Measurements from ENCODE around the gene GPR15LG.
"Not testable (repeated sequence)": the region's sequence is repeated elsewhere in the genome, so short reads cannot be mapped to it uniquely, and the experiment has no call there.

Gene GPR15LG

DNA sequence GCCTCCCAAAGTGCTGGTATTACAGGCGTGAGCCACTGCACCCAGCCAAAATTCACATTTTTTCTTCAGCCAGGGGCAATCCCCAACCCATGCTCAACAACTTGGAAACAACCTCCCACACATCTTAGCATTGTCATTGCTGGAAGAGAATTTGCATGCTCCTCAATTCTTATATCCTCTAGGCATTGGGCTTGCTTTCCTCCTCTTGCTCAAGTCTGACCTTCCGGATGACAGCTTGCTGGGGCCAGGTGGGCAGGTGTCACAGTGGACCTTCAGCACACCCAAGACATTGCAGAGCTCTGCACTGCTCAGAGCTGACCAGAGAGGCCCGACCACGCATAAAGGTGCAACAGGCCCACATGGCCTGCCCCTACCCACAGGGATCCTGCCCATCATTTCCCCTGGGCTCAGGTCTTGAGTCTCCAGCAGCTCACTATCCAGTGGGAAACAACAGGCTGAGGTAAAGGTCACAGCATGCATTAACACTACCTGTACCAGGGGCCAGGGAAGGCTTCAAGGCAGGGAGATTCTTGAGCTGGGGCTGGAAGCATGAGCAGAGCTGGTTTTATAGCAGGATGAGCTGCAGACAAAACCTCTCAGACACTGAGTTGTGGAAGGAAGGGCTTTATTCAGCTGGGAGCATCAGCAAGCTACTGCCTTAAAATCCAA lies 6.8 kb upstream of the GPR15LG start:
- no peak for DNase-seq

DNA sequence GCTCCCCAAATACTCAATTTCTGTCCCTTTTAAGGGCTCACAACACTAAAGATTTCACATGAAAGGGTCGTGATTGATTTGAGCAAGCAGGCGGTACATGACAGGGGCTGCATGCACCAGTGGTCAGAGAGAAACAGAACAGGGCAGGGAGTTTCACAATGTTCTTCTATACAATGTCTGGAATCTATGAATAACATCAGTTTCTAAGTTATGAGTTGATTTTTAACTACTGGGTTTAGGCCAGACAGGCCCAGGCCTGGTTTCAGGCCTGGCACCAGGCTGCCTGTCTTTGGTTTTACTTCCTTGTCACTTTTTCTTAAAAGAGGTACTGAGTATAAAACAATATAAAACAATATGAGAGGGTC lies 6.3 kb upstream of the GPR15LG start:
- not testable (repeated sequence) for DNase-seq

DNA sequence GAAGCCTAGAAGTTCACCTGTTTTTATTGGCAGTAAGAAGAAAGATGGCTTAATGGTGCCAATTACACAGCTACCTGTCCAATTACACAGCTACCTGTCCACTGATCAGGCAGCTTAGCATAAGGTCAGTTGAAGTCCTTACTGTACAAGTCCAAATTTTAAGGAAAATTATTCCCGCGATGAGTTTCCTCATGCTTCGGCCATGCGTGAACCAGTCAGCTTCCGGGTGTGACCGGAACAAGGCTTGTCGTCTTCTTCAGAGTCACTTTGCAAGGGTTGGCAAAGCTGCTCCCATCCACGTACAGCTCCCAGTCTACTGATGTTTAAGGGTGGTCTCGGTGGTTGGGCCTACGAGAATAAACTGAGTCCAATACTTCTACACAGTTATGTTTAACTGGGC lies 5.2 kb upstream of the GPR15LG start:
- not testable (repeated sequence) for DNase-seq

DNA sequence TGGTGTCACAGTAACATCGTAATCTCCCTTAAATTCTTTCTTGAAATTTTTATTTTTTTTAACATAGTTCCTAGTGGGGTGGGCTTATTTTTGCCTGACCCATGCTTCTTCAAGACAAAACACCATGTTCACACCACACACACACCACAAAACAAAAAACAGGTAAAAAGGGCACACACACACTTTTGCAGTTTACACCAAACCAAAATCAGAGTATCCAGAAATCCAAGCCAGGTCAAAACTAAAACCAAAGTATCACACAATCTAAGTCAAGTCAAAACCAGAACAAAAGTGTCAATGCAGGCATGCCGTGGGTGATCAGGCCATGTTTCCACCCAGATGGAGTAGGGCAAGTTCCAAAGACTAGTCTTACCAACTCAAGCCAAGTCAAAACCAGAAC lies 2.4 kb upstream of the GPR15LG start:
- not testable (repeated sequence) for DNase-seq

DNA sequence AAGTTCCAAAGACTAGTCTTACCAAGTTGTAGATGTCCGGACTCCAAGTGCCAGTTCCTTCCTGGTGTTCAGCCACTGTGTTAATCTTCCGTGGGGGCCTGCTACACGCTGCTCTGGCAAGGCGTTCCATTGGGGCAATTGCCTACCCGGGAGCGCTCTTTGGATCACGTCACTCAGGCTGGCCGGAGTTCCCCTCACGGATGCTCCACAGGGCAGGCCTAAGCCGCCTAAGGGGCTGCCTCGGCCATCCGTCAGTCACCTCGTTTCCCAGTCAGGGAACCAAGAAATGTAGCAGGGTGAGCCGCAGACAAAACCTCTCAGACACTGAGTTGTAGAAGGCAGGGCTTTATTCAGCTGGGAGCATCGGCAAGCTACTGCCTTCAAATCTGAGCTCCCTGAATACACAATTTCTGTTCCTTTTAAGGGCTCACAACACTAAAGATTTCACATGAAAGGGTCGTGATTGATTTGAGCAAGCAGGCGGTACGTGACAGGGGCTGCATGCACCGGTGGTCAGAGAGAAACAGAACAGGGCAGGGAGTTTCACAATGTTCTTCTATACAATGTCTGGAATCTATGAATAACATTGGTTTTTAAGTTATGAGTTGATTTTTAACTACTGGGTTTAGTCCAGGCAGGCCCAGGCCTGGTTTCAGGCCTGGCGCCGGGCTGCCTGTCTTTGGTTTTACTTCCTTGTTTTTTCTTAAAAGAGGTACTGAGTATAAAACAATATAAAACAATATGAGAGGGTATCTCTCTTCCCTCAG lies 1.7 kb upstream of the GPR15LG start:
- DNase-seq: not testable (repeated sequence)

DNA sequence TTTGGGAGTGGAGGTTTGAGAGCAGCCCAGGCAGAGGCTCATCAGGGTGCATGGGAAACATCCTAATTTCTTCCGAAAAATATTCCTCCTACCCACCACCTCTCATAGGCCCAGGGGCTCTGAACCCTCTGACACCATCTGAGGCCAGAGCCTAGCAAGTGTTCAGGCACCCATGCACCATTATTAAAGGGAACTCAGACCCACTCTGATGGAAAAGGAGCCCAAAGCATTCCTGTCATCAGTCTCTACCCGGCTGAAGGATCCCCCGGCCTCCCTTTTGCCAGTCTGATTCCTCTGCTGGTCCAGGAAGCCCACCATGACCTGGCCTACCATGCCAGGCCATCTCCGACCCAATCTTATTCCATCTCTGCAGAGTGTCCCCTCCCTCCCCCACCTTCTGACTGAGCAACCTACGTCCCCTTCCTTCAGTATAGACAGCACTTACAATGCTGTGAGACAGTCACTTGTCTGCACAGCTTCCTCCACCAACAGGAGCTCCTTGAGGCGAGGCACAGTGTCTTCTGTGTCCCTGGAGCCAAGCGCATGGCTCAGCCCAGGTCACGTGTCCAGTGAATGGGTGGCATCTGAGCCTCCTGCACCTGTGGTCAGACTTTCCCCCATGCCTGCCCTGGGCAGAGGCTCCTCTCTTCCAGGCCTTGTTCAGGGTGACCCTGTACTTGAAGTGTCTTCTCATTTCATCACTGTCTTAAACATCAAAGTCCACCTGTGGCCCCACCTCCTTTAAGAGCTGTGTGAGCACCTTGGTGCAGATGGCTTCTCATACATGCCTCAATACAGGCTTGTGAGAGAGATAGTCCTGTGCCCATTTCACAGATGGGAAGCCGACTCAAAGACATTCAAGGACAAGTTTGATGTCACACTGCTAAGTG lies 889 bp upstream of the GPR15LG start:
- no peak for DNase-seq

DNA sequence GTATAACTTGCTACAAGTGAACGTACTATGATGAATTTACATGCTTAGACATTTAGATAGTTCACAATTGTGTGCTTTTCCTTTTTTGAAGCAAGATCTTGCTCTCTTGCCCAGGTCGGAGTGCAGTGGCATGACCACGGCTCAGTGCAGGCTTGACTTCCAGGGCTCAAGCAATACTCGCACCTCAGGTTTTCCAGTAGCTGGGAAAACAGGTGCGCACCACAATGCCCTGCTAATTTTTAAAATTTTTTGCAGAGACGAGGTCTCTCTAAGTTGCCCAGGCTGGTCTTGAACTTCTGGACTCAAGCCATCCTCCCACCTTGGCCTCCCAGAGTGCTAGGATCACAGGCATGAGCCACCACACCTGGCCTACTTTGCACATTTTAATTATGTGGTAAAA lies 1.8 kb downstream of the GPR15LG start:
- no peak for DNase-seq

DNA sequence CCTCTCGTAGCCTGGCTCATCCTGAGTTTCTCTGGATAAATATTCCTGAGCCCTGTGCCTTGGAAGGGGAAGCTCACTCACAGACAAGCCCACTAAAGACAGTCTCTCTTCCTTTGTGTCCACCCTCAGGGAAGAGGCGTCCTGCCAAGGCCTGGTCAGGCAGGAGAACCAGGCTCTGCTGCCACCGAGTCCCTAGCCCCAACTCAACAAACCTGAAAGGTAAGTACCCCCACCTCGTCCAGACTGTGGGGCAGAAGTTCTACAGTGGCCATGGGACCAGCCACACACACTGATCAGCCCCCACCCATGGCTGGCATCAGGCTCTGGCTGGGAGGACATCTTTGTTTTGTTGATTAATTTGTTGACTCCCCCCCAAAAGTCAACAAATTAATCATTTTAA lies 2.8 kb downstream of the GPR15LG start:
- no peak for DNase-seq

DNA sequence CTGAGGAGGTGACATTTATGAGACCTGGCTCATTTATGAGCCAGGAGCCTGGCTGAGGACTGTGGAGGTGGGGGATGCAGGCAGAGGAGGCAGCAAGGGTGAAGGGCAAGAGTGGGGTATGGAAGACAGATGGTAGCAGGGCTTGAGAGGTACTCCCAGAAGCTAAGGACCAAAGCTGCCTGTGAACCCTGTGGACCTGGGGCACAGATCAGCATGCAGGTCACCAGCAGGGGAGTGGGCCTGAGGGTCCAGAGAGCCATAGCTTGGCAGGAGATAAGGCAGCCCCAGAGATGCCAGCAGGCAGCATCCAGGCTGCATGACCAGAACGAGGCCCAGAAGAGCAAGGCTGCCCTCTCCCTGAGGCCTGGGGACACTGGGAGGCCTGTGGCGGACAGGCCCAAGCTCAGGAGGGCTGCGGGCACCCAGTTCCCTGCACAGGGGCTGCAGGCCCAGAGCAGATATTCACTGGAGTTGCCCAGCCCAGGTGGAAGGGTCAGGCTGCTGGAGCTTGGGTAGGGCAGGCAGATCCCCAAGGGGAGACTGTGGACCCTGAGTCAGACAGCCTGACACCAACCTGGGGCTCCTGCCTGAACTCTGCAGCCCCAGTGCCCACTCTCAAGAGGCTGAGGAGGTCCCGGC lies 3.4 kb downstream of the GPR15LG start:
- DNase-seq: no peak

DNA sequence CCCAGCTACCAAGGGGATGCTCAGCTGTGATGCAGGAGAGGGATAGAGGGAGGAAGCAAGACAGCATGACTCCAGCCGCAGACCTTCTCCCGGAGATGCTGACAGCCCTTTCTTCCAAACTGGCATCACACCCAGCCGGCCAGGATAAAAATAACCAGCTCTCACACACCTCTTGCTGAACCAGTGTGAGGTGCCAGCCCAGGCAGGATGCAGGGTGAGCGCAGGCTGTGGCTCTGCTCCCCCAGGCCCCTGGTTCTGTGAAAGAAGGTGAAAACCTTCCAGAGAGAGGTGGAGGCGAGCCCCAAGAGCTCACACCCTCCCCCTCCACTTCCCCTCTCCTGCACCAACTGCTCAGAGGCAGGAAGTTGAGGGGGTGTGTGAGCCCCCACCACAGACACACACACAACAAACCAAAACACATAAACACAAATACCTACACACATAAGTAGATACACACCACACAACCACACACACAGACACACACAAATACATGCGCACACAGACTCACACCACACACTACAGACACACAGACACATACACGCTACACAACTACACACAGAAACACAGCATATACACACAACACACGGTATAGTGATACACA lies 4.0 kb downstream of the GPR15LG start:
- DNase-seq: no peak

DNA sequence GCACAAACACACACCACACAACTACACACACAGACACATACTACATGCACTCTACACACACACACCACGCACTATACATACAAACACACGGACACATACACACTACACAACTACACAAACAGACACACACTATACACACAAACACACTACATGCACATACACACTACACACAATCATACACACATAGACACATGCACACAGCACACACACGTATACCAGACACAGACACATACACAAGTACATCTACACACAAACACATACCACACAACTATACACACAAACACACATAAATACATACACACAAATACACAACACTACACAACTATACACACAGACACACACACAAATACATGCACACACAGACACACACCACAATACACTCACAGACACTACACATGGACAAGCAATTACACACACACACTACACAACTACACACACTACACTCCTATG lies 4.6 kb downstream of the GPR15LG start:
- DNase-seq: no peak

DNA sequence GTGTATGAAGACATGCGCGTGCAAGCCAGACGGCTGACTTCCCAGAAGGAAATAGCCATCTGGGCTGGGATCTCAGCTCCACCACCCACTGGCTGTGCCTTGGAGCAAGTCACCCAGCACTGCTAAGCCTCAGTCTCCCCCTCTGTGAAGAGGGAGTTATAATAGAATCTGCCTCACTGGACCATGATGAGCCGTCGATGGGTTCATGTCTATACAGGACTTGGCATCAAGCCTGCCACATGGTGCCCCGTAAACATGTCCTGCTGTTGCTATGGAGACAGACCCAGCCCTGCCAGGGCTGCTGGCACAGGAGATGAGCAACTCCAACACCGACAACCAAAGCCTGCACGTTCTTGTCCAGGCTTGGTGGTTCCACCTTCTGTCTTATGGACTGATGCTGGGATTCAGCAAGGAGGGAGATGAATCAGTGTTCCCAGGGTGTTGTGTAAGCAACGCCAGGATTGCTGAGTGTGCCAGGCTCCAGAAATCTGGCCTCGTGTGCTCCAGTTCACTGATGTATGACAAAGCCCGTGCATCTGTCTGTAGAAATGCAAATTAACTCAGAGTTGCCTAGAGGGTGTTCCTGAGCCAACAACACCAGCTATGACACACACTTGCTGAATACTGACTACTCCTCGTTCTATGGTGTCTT lies 5.6 kb downstream of the GPR15LG start:
- no peak for DNase-seq

DNA sequence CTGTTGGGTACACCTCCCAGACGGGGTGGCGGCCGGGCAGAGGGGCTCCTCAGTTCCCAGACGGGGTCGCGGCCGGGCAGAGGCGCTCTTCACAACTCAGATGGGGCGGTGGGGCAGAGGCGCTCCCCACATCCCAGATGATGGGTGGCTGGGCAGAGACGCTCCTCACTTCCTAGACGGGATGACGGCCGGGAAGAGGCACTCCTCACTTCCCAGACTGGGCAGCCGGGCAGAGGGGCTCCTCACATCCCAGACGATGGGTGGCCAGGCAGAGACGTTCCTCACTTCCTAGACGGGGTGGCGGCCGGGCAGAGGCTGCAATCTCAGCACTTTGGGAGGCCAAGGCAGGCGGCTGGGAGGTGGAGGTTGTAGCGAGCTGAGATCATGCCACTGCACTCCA lies 6.8 kb downstream of the GPR15LG start:
- not testable (repeated sequence) for DNase-seq

DNA sequence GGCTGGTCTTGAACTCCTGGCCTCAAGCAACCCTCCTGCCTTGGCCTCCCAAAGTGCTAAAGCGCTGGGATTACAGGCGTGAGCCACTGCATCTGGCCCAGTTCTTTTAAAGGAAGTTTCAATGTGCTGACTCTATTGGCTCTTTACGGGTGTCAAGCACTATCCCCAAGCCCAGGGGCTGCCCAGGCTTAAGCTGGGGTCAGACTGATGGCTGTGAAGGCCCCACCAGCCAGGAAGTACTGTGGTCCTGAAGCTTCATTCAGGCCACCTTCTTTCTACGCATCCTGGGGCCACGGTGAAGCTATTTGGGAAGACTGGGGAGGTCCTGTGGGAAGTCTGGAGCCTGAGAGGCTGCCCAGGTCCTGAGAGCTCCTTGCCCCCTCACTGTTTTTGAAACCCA lies 8.0 kb downstream of the GPR15LG start:
- DNase-seq: no peak

DNA sequence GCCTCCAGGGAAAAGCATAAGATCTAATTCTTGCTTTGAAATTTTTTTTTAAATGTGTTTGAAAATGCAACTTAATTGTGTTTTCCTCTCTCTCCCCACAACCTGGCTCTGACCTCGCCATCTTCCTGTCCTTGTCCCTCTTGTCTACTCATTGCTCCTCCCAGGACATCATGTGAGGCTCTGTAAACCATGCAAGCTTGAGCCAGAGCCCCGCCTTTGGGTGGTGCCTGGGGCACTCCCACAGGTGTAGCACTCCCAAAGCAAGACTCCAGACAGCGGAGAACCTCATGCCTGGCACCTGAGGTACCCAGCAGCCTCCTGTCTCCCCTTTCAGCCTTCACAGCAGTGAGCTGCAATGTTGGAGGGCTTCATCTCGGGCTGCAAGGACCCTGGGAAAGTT lies 10.9 kb downstream of the GPR15LG start:
- DNase-seq: no peak

DNA sequence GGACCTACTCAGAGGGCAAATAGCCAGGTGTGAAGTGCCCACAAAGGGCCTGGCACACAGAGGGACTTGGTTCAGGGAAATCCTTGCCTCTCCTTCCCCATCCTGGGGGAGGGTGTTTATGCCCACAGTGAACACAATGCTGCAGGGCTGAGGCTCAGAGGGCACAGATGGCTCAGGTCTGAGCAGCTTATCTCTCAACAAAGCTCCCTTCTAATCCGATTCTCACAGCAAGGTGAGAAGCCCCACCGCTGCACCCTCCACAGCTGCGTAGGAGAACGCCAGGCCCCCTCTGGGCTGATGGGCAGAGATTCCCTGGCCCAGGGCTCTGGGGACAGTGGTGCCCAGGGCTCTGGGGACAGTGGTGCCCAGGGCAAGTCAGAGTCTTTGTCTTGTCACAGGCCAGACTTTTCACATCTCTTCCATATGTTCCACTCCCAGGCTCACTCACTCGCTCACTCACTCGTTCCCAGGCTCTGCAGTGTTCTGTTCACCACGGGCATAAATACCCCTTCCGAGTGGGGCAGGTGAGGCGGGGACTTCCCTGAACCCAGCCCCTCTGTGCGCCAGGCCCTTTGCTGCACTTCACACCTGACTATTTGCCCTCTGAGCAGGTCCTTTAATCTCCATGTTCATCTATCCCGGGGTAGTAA lies 12.1 kb downstream of the GPR15LG start:
- no peak for DNase-seq

DNA sequence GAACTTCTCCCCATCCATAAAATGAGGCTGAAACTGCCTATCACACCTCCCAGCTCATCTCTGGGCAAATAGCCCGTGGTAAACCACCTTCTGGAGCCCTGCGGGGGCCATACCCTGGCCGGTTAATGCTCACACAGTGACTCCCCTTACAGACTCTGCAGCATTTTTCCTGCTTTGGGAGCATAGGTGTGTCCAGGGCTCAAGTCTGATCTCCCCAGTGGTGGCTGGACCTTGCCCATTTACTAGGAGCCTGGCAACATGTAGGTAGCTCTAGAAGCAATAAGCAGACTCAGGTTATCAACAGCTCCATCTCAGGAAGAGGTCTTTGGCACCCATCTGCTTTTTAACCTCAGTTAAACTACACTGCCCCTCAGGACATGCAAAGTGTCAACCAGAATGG lies 15.2 kb downstream of the GPR15LG start:
- DNase-seq: no peak

DNA sequence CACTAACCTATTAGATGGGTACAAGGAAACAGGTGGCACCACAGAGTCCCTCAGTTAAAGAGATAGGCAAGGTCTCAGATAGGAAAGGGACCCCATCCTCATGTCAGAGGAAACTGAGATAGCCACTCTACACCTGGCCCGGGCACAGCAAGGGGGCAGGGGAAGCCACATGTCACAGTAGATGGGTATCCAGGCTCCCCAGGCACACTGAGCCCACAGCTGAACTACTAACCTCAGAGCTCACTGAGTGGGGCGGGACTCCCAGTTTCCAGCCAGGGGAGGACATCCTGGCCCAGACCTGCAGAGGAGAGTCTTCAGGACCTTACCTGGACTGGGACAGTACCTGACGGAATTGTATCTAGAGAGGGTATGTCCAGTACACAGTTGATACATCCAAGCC lies 17.0 kb downstream of the GPR15LG start:
- no peak for DNase-seq

DNA sequence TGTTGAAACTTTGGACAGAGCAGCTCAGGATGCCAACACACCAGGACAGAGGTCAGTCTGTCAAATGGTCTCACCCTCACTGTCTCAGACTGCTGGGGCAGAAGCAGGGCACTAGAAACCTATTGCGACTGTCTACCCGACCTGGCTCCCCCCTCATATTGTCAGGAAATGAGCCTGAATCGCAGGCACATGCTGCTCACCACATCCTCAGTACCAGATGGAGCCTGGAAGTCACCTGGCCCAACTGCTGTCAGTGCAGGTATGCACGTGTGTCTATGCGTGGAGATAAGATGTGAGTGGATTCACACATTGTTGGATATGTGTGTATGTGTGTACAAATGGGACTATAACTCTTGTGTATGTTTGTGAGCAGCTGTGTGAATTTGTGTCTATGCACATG lies 17.5 kb downstream of the GPR15LG start:
- no peak for DNase-seq

DNA sequence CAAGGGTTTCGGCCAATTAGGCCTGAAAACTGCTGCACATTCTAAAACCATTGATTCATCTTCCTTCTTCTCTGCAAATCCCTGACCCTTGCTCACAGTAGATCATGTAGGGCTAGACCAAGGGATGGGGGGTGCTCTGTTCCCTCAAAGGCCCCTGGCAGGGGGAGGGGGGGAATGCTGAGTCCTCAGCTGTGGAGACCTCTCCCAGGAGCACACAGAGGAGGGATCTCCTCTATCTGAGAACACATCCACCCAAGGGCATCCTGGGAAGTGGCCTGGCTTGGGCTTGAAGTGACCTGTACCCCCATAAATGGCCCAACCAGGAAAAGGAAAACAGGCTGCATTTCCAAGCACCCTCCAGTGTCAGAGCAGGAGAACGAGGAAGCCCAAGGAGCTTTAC lies 19.7 kb downstream of the GPR15LG start:
- DNase-seq: no peak

DNA sequence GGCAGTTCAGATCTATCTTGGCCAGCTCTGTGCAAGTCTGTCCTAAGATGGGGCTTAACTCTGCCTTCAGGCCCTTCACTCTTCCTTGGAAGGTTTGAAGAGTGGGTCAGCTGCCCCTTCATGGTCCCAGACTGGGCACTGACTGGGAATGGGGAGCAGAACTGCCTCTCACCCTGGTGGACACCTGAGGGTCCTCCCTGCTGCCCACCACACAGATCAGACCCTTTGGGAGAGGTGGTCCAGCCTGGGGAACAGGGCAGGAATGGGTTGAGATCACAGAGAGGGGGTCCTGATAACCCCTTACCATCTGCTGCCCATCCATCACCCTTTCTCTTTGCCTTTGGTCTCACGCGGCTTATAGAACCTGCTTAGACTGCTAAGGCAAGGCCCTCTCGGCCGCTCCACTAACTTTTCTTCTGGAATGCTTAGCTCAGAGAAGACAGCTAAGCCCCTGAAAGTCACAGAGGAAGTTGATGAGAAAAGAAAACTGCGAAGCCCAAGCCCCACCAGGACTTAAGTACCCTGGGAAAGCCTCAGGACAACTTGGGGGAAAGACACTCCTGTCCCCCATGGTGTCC lies 20.3 kb downstream of the GPR15LG start:
- no peak for DNase-seq
